ENCODE results near the gene SASH3. TPM values are rescaled to one million over a fixed set of nuclear protein-coding genes. Genes with fewer than 3 reads are reported as not detected.

SASH3 gene
- polyA plus RNA-seq, 1 donor (not counting 4 experiments of a cell fraction or from before 2014, with no cell fraction given): 0.09 TPM

GRCh38 chrX:129808829-129809796 is 29.4 kb downstream of the SASH3 start:
- FAIRE-seq: no peak

GRCh38 chrX:129813662-129814368 is 34.1 kb downstream of the SASH3 start:
- no peak overlapping the region for H2AFZ ChIP-seq (ENCODE audit: control insufficient read depth, low read length)
- no peaks in the 10 kb centered on the region for H3K27me3 ChIP-seq (ENCODE audit: control insufficient read depth, extremely low read depth, insufficient read depth, low read length)
- H3K9me3 ChIP-seq (ENCODE audit: control insufficient read depth, low read depth, low read length): no peaks in the 10 kb centered on the region
- TF ChIP-seq CTCF (optimal IDR thresholded peaks at IDR 0.05 in 1 of 3, IDR thresholded peaks at IDR 0.05 in 1 of 3, conservative IDR thresholded peaks at IDR 0.05 in 1 of 3; ENCODE audit: extremely low read depth in 1 of 3, insufficient read depth in 2 of 3, low read length in 3 of 3): no peak
- TF ChIP-seq EZH2 (IDR thresholded peaks at IDR 0.05; ENCODE audit: low read length): no peak
- H3K79me2 ChIP-seq (ENCODE audit: control insufficient read depth, insufficient read depth, low read length): no peaks in the 10 kb centered on the region
- DNase-seq (ENCODE audit: low read depth, low spot score): no peak
- H3K4me1 ChIP-seq (ENCODE audit: control insufficient read depth, extremely low read depth, insufficient read depth, low read length): no peaks in the 10 kb centered on the region
- dilution Hi-C loops (cut with MboI; ENCODE audit: extremely low pct_ligation_motif_present, low sequenced_read_pairs): no loop called here
- no peaks in the 10 kb centered on the region for H3K9me1 ChIP-seq (ENCODE audit: control insufficient read depth, extremely low read depth, insufficient read depth, low read length)
- H3K36me3 ChIP-seq (ENCODE audit: control insufficient read depth in 2 of 2, extremely low read depth in 1 of 2, insufficient read depth in 2 of 2, low read length in 2 of 2): peaks cover 0 to 4% of the 10 kb centered on the region in 2 experiments
- H3K4me3 ChIP-seq (ENCODE audit: control insufficient read depth in 2 of 3, extremely low read depth in 1 of 3, insufficient read depth in 2 of 3, low read depth in 1 of 3, low read length in 3 of 3): no peak overlapping the region
- no peak overlapping the region for H3K4me2 ChIP-seq (ENCODE audit: control insufficient read depth, extremely low read depth, insufficient read depth, low read depth, low read length)
- no peaks in the 10 kb centered on the region for H4K20me1 ChIP-seq (ENCODE audit: control insufficient read depth, extremely low read depth, insufficient read depth, low read length)
- no peak overlapping the region for H3K9ac ChIP-seq (ENCODE audit: control insufficient read depth, extremely low read depth, insufficient read depth, low read length)
- FAIRE-seq: no peak
- H3K27ac ChIP-seq (ENCODE audit: control insufficient read depth, insufficient read depth, low read length): no peak overlapping the region

More at GRCh38 chrX:129808829-129809796, 29.4 kb downstream of the SASH3 start:
- no peaks in the 10 kb centered on the region for H3K9me3 ChIP-seq (ENCODE audit: control insufficient read depth, low read depth, low read length)
- H4K20me1 ChIP-seq (ENCODE audit: control insufficient read depth, extremely low read depth, insufficient read depth, low read length): no peaks in the 10 kb centered on the region
- no peaks in the 10 kb centered on the region for H3K4me1 ChIP-seq (ENCODE audit: control insufficient read depth, extremely low read depth, insufficient read depth, low read length)
- no peaks in the 10 kb centered on the region for H3K36me3 ChIP-seq (ENCODE audit: control insufficient read depth in 2 of 2, extremely low read depth in 1 of 2, insufficient read depth in 2 of 2, low read length in 2 of 2)
- no peak overlapping the region for H3K27ac ChIP-seq (ENCODE audit: control insufficient read depth, insufficient read depth, low read length)
- no peak for TF ChIP-seq EZH2 (IDR thresholded peaks at IDR 0.05; ENCODE audit: low read length)
- TF ChIP-seq CTCF (optimal IDR thresholded peaks at IDR 0.05 in 1 of 3, IDR thresholded peaks at IDR 0.05 in 1 of 3, conservative IDR thresholded peaks at IDR 0.05 in 1 of 3; ENCODE audit: extremely low read depth in 1 of 3, insufficient read depth in 2 of 3, low read length in 3 of 3): no peak
- H3K79me2 ChIP-seq (ENCODE audit: control insufficient read depth, insufficient read depth, low read length): no peaks in the 10 kb centered on the region
- dilution Hi-C loops (cut with MboI; ENCODE audit: extremely low pct_ligation_motif_present, low sequenced_read_pairs): no loop called here
- H3K9me1 ChIP-seq (ENCODE audit: control insufficient read depth, extremely low read depth, insufficient read depth, low read length): no peaks in the 10 kb centered on the region
- DNase-seq (ENCODE audit: low read depth, low spot score): no peak
- no peaks in the 10 kb centered on the region for H3K27me3 ChIP-seq (ENCODE audit: control insufficient read depth, extremely low read depth, insufficient read depth, low read length)
- no peak overlapping the region for H2AFZ ChIP-seq (ENCODE audit: control insufficient read depth, low read length)
- no peak overlapping the region for H3K9ac ChIP-seq (ENCODE audit: control insufficient read depth, extremely low read depth, insufficient read depth, low read length)
- no peak overlapping the region for H3K4me3 ChIP-seq (ENCODE audit: control insufficient read depth in 2 of 3, extremely low read depth in 1 of 3, insufficient read depth in 2 of 3, low read depth in 1 of 3, low read length in 3 of 3)
- H3K4me2 ChIP-seq (ENCODE audit: control insufficient read depth, extremely low read depth, insufficient read depth, low read depth, low read length): no peak overlapping the region
